ENCODE measurements around the gene PUM2.

DNA sequence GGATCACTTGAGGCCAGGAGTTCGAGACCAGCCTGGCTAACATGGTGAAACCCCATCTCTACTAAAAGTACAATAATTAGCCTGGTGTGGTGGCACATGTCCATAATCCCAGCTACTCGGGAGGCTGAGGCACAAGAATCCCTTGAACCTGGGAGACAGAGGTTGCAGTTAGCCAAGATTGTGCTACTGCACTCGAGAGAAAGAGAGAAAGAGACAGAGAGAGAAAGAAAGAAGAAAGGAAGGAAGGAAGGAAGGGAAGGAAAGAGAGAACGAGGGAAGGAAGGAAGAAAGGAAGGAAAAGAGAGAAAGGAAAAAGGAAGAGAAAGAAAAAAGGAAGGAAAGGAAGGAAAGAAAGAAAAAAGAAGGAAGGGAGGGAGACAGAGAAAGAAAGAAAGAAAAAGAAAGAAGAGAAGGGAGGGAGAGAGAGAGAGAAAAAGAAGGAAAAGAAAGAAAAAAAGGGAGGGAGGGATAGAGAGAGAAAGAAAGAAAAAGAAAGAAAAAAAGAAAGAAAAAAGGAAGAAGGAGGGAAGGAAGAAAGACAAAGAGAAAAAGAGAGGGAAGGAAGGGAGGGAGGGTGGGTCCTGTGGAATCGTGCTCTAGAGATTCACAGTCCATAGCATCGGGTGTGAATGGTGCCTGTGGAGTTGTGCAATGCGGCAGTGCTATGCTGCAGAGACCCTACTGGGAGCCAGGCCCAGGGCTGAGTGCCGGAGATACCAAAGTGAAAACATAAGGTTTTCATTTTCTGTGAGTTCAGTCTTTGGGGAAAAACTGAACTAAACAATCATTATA lies 121.1 kb downstream of the PUM2 start:
- TF ChIP-seq CTCF (conservative IDR thresholded peaks at IDR 0.05; ENCODE audit: low read depth, low read length) (no peak), EZH2 (IDR thresholded peaks at IDR 0.05; ENCODE audit: borderline replicate concordance, low read depth, low read length, poor library complexity, severe bottlenecking) (no peak)

Data from A673 (cell line).